NCI-H226 (cell line): ENCODE results near the gene RPS8.
"Not testable (repeated sequence)": the region's sequence is repeated elsewhere in the genome, so short reads cannot be mapped to it uniquely, and the experiment has no call there.

Experiments
- DNase-seq: peaks from one replicate; pipeline ENCODE4 v3.0.0-alpha.2; 2015

Gene RPS8

DNA sequence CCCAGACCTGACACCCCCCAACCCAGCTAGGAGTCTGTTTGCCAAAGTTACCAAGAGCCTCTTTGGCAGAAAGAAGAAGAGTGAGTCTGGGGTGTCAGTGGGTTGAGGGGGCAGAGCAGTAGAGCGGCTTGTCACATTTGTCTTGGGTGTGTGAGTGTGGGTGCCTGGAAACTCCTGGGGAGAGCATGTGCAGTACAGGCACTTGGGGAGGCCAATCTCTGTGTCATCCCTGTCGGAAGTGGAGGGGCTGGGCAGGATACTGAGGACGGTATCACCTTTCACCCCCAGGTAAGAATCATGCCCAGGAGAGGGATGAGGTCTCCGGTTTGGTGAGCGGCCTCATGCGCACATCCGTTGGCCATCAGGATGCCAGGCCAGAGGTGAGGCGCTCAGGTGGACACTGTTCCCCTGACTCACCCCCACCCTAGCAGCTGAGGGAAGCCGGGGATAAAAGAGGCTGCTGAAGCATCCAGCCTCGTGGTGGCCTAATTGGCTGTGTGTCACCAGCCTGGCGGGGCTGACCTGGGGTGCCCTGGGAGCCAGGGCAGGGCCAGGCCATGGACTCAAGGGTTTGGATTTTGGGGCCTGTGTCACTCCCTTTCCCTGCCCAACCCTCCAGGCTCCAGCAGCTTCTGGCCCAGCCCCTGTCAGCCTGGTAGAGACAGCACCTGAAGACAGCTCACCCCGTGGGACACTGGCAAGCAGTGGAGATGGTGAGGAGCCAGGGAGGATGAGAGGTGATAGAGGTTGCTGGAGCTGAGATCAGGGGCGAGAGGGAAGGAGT is 28.2 kb downstream of the RPS8 start:
- DNase-seq: no peak

GRCh38 chr1:44805311-44806024 is 30.1 kb downstream of the RPS8 start:
- DNase-seq: no peak

GRCh38 chr1:44806025-44806703 is 30.8 kb downstream of the RPS8 start:
- no peak for DNase-seq

DNA sequence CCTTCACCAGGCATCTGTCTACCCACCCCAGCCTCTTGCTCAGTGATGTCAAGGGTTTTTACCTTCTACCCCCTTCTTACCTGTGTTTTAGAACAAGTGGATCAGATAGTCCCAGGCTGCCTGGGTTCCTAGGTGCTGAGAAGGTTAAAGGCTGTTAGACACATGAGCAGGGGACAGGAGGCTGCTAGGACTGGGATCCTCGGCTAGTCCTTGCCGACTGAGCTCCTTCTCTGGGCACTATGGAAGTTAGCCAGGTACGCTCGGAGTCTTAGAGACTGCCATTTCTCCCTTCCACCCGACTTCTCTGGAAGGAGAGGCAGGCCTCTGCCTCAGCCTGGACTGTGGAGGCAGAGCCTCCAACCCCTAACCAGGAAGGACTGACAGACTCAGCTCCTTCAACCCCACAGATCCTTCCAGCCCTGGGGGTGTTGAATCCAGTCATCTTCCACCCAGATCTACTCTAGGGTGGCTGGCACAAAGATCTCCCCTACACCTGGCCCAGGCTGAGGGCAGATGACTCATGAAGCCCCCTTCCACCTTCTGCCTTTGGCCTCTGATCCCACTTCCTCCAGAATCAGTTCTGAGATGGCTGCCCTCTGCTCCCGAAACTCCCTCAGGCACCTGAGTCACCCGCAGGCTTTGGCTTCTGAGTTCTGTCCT is 31.5 kb downstream of the RPS8 start, which contains the start of gene DYNLT4:
Gene DYNLT4 (minus strand): TSS at position 648 of the 660 bp plus-strand sequence. CDS start 683 bp downstream, outside the sequence.
- no peak for DNase-seq

DNA sequence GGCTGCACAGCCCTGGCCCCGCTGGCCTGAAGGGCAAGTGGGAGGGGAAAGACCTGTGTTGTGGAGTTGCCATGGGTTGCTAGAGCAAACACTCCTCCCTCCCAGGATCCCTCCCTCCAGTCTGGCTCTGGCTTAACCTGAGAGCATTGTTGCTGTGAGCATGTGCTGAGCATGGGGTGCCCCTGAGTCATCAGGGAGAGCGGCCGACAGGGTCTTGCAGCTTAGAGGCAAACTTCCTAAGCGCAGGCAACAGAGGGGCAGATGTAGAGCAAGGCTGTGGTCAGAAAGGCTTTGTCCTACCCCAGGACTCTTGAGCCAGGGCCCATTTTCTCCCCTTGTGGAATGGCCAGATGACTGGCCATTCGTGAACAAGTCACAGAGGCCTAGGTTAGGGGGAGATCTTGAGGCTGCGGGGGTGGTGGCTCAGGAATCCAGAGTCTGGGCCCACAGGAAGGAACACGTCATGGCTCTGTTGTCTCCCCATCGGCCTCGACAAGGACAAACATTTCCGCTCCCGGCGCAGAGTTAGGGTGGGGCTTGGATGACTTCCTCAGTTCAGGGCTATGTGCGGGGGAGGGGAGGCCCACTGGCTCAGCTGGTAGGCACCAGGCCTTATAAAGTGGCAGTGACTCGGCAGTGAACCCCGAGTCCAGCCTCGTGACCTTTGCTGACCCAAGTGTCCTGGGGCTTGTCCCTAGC is 32.2 kb downstream of the RPS8 start:
- peak; percentile 99 for DNase-seq

GRCh38 chr1:44808063-44808937 is 33.0 kb downstream of the RPS8 start, which contains the start of gene BTBD19:
Gene BTBD19, plus strand, starts transcription at chr1:44808523. Its CDS starts 298 bp downstream, at chr1:44808821.
- DNase-seq: peak; percentile 74

- DNase-seq: peak; percentile 30
Measured at GRCh38 chr1:44808938-44809917, 33.9 kb downstream of the RPS8 start.

DNA sequence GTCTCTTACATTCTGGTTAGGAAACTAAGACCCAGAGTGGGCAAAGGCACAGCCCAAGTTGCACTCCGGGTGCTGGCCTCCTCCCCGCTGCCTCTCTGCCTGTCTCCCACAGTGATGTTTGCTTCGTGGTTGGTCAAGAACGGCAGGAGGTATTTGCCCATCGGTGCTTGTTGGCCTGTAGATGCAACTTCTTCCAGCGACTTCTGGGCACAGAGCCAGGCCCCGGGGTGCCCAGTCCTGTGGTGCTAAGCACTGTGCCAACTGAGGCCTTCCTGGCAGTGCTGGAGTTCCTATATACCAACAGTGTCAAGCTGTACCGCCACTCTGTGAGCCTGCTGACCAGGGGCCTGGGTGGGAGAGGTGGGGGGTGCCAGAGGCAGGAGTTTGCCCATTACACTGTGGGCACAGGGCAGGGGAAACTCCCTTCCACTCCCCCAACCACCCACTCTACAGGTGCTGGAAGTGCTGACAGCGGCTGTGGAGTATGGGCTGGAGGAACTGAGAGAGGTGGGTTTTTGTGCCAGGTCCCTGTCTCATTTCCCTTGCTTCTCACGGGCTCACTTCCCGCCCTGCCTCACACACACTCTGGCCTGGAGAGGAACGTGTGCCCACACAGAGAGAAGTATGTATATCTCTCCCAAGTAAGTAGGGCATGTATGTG is 34.9 kb downstream of the RPS8 start:
- peak; percentile 75 for DNase-seq

- not testable (repeated sequence) for DNase-seq
Measured at GRCh38 chr1:44810762-44811105, 35.4 kb downstream of the RPS8 start.

DNA sequence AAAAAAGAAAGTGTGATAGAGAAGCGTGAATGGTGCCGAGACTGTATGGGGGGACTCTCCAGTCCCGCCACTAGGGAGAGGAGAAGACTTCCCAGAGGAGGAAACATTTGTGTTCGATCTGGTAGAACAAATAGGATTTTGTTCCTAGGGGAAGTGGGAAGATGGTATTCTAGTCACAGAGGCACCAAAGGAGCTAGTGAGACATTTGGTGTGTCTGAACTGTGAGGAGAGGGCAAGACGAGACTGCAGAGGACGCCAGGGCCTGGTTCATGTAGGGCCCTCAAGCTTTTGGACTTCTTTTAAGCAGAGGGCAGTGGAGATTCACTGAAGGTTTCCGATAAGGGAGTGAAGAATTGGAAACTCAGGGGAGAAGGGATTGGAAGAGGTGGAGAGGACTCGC is 35.9 kb downstream of the RPS8 start:
- no peak for DNase-seq

- DNase-seq: no peak
Measured at GRCh38 chr1:44812822-44813543, 37.6 kb downstream of the RPS8 start.

DNA sequence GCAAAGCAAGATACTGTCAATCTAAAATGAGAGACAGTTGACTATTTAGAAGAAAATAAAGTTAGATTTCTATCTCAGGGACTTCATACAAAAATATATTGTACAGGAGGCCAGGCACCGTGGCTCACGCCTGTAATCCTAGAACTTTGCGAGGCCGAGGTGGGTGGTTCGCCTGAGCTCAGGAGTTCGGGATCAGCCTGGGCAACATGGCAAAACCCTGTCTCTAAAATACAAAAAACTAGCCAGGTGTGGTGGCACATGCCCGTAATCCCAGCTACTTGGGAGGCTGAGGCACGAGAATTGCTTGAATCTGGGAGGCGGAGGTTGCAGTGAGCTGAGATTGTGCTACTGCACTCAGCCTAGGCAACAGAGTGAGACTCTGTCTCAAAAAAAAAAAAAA is 40.6 kb downstream of the RPS8 start:
- not testable (repeated sequence) for DNase-seq

- no peak for DNase-seq
Measured at GRCh38 chr1:44817307-44817706, 42.0 kb downstream of the RPS8 start.

DNA sequence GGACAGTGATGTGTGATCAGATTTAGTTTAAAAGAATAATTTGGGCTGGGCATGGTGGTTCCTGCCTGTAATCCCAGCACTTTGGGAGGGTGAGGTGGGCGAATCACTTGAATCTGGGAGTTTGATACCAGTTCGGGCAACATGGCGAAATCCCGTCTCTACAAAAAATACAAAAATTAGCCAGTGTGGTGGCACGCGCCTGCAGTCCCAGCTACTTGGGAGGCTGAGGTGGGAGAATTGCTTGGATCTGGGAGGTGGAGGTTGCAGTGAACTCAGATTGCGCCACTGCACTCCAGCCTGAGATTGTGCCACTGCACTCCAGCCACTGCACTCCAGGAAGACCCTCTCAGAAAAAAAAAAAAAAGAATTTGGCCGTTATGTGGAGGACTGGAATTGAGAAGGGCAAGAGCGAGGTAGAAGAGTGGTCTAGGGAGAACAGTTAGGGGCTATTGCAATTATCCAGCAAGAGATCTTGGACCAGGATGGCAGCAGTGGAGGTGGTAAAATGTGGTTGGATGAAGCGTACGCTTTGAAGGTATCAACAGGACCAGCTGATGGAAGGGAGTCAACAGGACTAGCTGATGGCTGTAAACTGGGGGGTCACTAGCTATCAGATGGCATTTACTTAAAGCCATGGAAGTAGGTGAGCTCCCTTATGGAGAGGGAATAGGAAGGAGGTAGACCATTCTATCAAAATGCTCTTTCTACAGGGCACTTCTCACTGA is 42.6 kb downstream of the RPS8 start:
- DNase-seq: no peak

- DNase-seq: no peak
Measured at GRCh38 chr1:44819196-44819607, 43.9 kb downstream of the RPS8 start.

- peak; percentile 96 for DNase-seq
Measured at GRCh38 chr1:44819608-44820327, 44.4 kb downstream of the RPS8 start.
